ENCODE data around the gene ZBTB7B.

- TF ChIP-seq, protein P1, sequence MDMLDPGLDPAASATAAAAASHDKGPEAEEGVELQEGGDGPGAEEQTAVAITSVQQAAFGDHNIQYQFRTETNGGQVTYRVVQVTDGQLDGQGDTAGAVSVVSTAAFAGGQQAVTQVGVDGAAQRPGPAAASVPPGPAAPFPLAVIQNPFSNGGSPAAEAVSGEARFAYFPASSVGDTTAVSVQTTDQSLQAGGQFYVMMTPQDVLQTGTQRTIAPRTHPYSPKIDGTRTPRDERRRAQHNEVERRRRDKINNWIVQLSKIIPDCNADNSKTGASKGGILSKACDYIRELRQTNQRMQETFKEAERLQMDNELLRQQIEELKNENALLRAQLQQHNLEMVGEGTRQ (CRISPR knock-in tag; IDR thresholded peaks at IDR 0.05): peak; percentile 86
- TF ChIP-seq ZNF224 (CRISPR knock-in tag; IDR thresholded peaks at IDR 0.05): no peak
- TF ChIP-seq, protein P2, sequence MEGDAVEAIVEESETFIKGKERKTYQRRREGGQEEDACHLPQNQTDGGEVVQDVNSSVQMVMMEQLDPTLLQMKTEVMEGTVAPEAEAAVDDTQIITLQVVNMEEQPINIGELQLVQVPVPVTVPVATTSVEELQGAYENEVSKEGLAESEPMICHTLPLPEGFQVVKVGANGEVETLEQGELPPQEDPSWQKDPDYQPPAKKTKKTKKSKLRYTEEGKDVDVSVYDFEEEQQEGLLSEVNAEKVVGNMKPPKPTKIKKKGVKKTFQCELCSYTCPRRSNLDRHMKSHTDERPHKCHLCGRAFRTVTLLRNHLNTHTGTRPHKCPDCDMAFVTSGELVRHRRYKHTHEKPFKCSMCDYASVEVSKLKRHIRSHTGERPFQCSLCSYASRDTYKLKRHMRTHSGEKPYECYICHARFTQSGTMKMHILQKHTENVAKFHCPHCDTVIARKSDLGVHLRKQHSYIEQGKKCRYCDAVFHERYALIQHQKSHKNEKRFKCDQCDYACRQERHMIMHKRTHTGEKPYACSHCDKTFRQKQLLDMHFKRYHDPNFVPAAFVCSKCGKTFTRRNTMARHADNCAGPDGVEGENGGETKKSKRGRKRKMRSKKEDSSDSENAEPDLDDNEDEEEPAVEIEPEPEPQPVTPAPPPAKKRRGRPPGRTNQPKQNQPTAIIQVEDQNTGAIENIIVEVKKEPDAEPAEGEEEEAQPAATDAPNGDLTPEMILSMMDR (IDR thresholded peaks at IDR 0.05 in 2 of 3, conservative IDR thresholded peaks at IDR 0.05 in 1 of 3; ENCODE audit: insufficient read depth in 2 of 3, low read depth in 1 of 3, low read length in 3 of 3): peak; percentile 45 to 58 (median 46); a peak in 5 of 6 replicates
- no peak for TF ChIP-seq ZNF24 (IDR thresholded peaks at IDR 0.05)
- no peak for TF ChIP-seq MXI1 (IDR thresholded peaks at IDR 0.05; ENCODE audit: low read depth, low read length)
- peak in 1 of 2 experiments; percentile 14; a peak in 2 of 4 replicates for TF ChIP-seq MAZ (CRISPR knock-in tag; conservative IDR thresholded peaks at IDR 0.05 in 1 of 2, IDR thresholded peaks at IDR 0.05 in 1 of 2)
- no peak for TF ChIP-seq KDM2B (CRISPR knock-in tag; IDR thresholded peaks at IDR 0.05)
- no peak for TF ChIP-seq MAX (CRISPR knock-in tag; IDR thresholded peaks at IDR 0.05)
- TF ChIP-seq, protein P3, sequence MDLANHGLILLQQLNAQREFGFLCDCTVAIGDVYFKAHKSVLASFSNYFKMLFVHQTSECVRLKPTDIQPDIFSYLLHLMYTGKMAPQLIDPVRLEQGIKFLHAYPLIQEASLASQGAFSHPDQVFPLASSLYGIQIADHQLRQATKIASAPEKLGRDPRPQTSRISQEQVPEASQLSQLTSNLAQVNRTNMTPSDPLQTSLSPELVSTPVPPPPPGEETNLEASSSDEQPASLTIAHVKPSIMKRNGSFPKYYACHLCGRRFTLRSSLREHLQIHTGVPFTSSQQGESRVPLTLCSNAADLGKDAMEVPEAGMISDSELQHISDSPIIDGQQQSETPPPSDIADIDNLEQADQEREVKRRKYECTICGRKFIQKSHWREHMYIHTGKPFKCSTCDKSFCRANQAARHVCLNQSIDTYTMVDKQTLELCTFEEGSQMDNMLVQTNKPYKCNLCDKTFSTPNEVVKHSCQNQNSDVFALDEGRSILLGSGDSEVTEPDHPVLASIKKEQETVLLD (IDR thresholded peaks at IDR 0.05): no peak
- no peak for TF ChIP-seq ZNF12 (CRISPR knock-in tag; IDR thresholded peaks at IDR 0.05)
- no peak for TF ChIP-seq POLR2AphosphoS5 (IDR thresholded peaks at IDR 0.05; ENCODE audit: control insufficient read depth, insufficient read depth, low read depth, low read length)
Measured at GRCh38 chr1:154955718-154956543, 46.7 kb upstream of the ZBTB7B start, which contains the start of gene PBXIP1.

All from K562 (cell line).